ENCODE data around the gene HELT. TPM values are rescaled to one million over a fixed set of nuclear protein-coding genes. Genes with fewer than 3 reads are reported as not detected.
"Not testable (repeated sequence)": the region's sequence is repeated elsewhere in the genome, so short reads cannot be mapped to it uniquely, and the experiment has no call there.

HELT gene
- polyA plus RNA-seq (2011; rRNA removed) (not detected in 2 replicates), polyA minus RNA-seq (2011; rRNA and poly(A)+ RNA removed) (not detected in 2 replicates)

GRCh38 chr4:185017964-185018772 lies at the start of gene HELT:
HELT (plus strand) TSS chr4:185018490; CDS start chr4:185018929, 439 bp downstream.
- TF ChIP-seq CTCF (IDR thresholded peaks at IDR 0.05; ENCODE audit: insufficient read depth, low read depth, low read length) = no peak
- CTCF ChIA-PET = interaction anchor here (0.6 kb wide), 1 partner anchor 485 kb away, joined by 3 read pairs; no protein-coding TSS in a partner anchor
- no peak for DNase-seq (ENCODE audit: low read depth)
- POLR2A ChIA-PET = no interaction called here
- no peaks in the 10 kb centered on the region for H3K36me3 ChIP-seq (ENCODE audit: control insufficient read depth, insufficient read depth, low read length)
- H3K27me3 ChIP-seq (ENCODE audit: control insufficient read depth, insufficient read depth, low read length) = peaks cover 54% of the 10 kb centered on the region
- no peak within 1 kb of the TSS for H3K4me3 ChIP-seq (ENCODE audit: low read depth, low read length)

DNA sequence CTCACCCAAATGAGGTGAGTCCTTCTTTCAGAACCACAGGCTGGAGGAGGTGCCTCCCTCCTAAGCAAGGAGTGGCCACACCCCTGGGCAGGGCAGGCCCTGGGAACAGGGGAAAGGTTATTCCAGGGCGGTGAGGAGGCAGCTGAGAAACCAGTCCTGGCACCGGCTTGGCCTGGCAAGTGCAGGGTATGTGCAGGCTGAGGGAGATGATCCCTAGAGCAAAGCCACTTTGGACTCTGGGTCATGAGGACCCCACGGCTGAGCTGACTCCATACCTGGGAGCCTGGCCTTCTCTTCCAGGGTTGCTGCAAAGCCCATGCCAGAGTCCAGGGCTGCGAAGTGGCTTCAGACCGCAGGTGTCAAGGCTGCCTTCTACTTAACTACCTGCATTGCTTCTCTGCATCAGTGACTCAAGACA lies 49.5 kb upstream of the HELT start:
- no peak overlapping the region for H3K4me3 ChIP-seq (ENCODE audit: low read depth, low read length)
- ChIA-PET POLR2A (no interaction called here), CTCF (interaction anchor here (0.7 kb wide), 1 partner anchor 222 kb away, joined by 3 read pairs; no protein-coding TSS in a partner anchor)
- H3K36me3 ChIP-seq (ENCODE audit: control insufficient read depth, insufficient read depth, low read length) = no peaks in the 10 kb centered on the region
- H3K27me3 ChIP-seq (ENCODE audit: control insufficient read depth, insufficient read depth, low read length) = no peaks in the 10 kb centered on the region
- no peak for TF ChIP-seq CTCF (IDR thresholded peaks at IDR 0.05; ENCODE audit: insufficient read depth, low read depth, low read length)
- DNase-seq (ENCODE audit: low read depth) = no peak

DNA sequence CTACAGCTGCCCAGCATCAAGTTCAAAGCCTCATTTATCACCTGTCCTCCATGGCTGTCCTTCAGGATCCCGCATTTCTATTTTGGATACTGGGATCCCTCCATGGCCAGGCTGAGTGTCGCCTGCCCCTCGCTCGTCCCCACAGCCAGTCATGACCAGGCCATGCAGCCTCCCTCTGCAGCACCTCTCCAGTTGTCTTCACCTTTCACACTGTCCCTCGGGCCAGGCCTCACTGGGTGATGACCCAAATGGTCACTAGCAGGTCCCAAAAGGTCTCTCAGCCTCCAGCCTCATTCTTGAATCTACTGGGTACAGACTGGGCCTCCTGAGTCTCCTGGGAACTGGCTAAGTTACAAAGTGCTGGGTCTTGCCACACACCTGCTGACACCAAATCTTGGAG lies 48.7 kb upstream of the HELT start:
- DNase-seq (ENCODE audit: low read depth) = no peak
- H3K27me3 ChIP-seq (ENCODE audit: control insufficient read depth, insufficient read depth, low read length) = no peaks in the 10 kb centered on the region
- no peak overlapping the region for H3K4me3 ChIP-seq (ENCODE audit: low read depth, low read length)
- ChIA-PET POLR2A (no interaction called here), CTCF (interaction anchor here (0.7 kb wide), 2 partner anchors 132 to 223 kb away, joined by 3 read pairs; no protein-coding TSS in a partner anchor)
- no peaks in the 10 kb centered on the region for H3K36me3 ChIP-seq (ENCODE audit: control insufficient read depth, insufficient read depth, low read length)
- TF ChIP-seq CTCF (IDR thresholded peaks at IDR 0.05; ENCODE audit: insufficient read depth, low read depth, low read length) = no peak

DNA sequence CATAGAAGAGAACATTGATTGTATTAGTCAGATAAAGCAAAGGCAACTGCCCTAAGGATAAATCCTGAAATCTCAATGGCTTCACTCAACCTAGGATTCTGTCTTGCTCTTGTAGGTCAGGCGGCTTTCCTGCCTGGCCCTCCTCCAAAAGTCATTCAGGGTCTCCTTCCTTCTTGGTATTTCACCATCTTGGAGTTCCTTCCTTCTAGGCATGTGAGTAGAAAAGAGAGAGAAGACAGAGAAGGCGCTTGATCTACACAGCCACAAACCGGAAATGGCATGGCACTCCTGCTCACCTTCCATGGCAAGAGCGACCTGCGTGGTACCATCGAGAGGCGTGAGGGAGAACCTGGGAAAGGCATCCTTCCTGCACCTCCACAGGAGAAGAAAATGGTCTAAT lies 45.3 kb upstream of the HELT start:
- Histone ChIP-seq H3K27me3 (ENCODE audit: control insufficient read depth, insufficient read depth, low read length) (no peaks in the 10 kb centered on the region), H3K4me3 (ENCODE audit: low read depth, low read length) (no peak overlapping the region), H3K36me3 (ENCODE audit: control insufficient read depth, insufficient read depth, low read length) (no peaks in the 10 kb centered on the region)
- TF ChIP-seq CTCF (IDR thresholded peaks at IDR 0.05; ENCODE audit: insufficient read depth, low read depth, low read length) = no peak
- CTCF ChIA-PET = no interaction called here
- POLR2A ChIA-PET = no interaction called here
- DNase-seq (ENCODE audit: low read depth) = no peak

DNA sequence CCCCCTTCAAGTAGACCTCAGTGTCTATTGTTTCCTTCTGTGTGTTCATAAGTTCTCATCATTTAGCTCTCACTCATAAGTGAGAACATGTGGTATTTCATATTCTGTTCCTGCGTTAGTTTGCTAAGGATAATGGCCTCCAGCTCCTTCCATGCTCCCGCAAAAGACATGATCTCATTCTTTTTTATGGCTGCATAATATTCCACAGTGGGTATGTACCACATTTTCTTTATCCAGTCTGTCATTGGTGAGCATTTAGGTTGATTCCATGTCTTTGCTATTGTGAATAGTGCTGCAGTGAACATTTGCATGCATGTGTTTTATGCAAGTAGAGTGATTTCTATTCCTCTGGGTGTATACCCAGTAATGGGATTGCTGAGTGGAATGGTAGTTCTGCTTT lies 41.9 kb upstream of the HELT start:
- POLR2A ChIA-PET; H3K27me3 ChIP-seq (ENCODE audit: control insufficient read depth, insufficient read depth, low read length); H3K4me3 ChIP-seq (ENCODE audit: low read depth, low read length); CTCF ChIA-PET; H3K36me3 ChIP-seq (ENCODE audit: control insufficient read depth, insufficient read depth, low read length); DNase-seq (ENCODE audit: low read depth): not testable (repeated sequence)
